SK-N-SH treated with all-trans-retinoic acid at 6 μM for 48 hours (cell line): ENCODE data around the gene PRR15L.
"Not testable (repeated sequence)": the region's sequence is repeated elsewhere in the genome, so short reads cannot be mapped to it uniquely, and the experiment has no call there.

Source experiments
- ATAC-seq: fragments of 200-7000 bp; cut with Tn5 transposase; 3 replicates; pipeline ENCODE4 v1.9.1; 2020; ENCODE audit warnings: mild to moderate bottlenecking, moderate library complexity
- ARNTL ChIP-seq: fragments of 450-650 bp; formaldehyde crosslinking; IDR thresholded peaks from 2 replicates; pipeline ENCODE4 v1.5.0; 2020; ENCODE audit warnings: low read depth, mild to moderate bottlenecking, moderate library complexity, borderline replicate concordance
- BACH2 ChIP-seq: fragments of 250-450 bp; sonication (Bioruptor Pico); IDR thresholded peaks from 2 replicates; pipeline ENCODE4 v1.9.0; 2021; ENCODE audit warnings: mild to moderate bottlenecking, borderline replicate concordance
- CREB5 ChIP-seq: fragments of 250-450 bp; sonication (Bioruptor Pico); IDR thresholded peaks from 2 replicates; pipeline ENCODE4 v1.5.1; 2020; ENCODE audit warnings: low read depth, mild to moderate bottlenecking, moderate library complexity
- CSDC2 ChIP-seq: fragments of 250-450 bp; sonication (Bioruptor Pico); IDR thresholded peaks from 2 replicates; pipeline ENCODE4 v1.5.0; 2020; ENCODE audit warnings: mild to moderate bottlenecking, moderate library complexity
- CSRNP3 ChIP-seq: fragments of 250-450 bp; sonication (Bioruptor Pico); IDR thresholded peaks from 2 replicates; pipeline ENCODE4 v1.5.1; 2021; ENCODE audit warnings: mild to moderate bottlenecking, moderate library complexity
- ISL1 ChIP-seq: fragments of 250-450 bp; sonication (Bioruptor Pico); IDR thresholded peaks from 2 replicates; pipeline ENCODE4 v2.1.2; 2022; ENCODE audit warnings: mild to moderate bottlenecking, moderate library complexity
- OSR1 ChIP-seq: fragments of 250-450 bp; sonication (Bioruptor Pico); IDR thresholded peaks from 2 replicates; pipeline ENCODE4 v1.8.0; 2022; ENCODE audit warnings: moderate library complexity, mild to moderate bottlenecking, inconsistent platforms
- PPARA ChIP-seq: fragments of 250-450 bp; sonication (Bioruptor Pico); IDR thresholded peaks from 2 replicates; pipeline ENCODE4 v1.5.0; 2020; ENCODE audit warnings: mild to moderate bottlenecking, borderline replicate concordance
- RARB ChIP-seq: fragments of 250-450 bp; sonication (Bioruptor Pico); IDR thresholded peaks from 2 replicates; pipeline ENCODE4 v1.8.0; 2021; ENCODE audit warnings: mild to moderate bottlenecking, moderate library complexity
- SNAI2 ChIP-seq: fragments of 250-450 bp; sonication (Bioruptor Pico); IDR thresholded peaks from 2 replicates; pipeline ENCODE4 v1.5.0; 2020; ENCODE audit warnings: mild to moderate bottlenecking, moderate library complexity
- TOX ChIP-seq: fragments of 250-450 bp; sonication (Bioruptor Pico); IDR thresholded peaks from 2 replicates; pipeline ENCODE4 v1.8.0; 2021; ENCODE audit warnings: mild to moderate bottlenecking, moderate library complexity, borderline replicate concordance
- ZC3H10 ChIP-seq: fragments of 250-450 bp; sonication (Bioruptor Pico); IDR thresholded peaks from 2 replicates; pipeline ENCODE4 v1.5.1; 2021; ENCODE audit warnings: mild to moderate bottlenecking, moderate library complexity
- ZFP3 ChIP-seq: fragments of 250-450 bp; sonication (Bioruptor Pico); IDR thresholded peaks from 2 replicates; pipeline ENCODE4 v1.5.0; 2020; ENCODE audit warnings: mild to moderate bottlenecking, moderate library complexity
- ZNF565 ChIP-seq: fragments of 450-650 bp; formaldehyde crosslinking; conservative IDR thresholded peaks from 2 replicates; pipeline ENCODE4 v1.5.0; 2020; ENCODE audit warnings: low read depth, mild to moderate bottlenecking, moderate library complexity
- ZNF70 ChIP-seq: fragments of 450-650 bp; formaldehyde crosslinking; IDR thresholded peaks from 2 replicates; pipeline ENCODE4 v1.5.0; 2020; ENCODE audit warnings: mild to moderate bottlenecking, moderate library complexity
- ZNF8 ChIP-seq: fragments of 450-650 bp; formaldehyde crosslinking; IDR thresholded peaks from 2 replicates; pipeline ENCODE4 v1.5.0; 2020; ENCODE audit warnings: mild to moderate bottlenecking, moderate library complexity
- TF ChIP-seq, protein P1 (sequence below): fragments of 250-450 bp; sonication (Bioruptor Pico); IDR thresholded peaks from 2 replicates; pipeline ENCODE4 v1.5.0; 2020; ENCODE audit warnings: mild to moderate bottlenecking, moderate library complexity
- TF ChIP-seq, protein P2 (sequence below): fragments of 250-450 bp; sonication (Bioruptor Pico); IDR thresholded peaks from 2 replicates; pipeline ENCODE4 v1.8.0; 2021; ENCODE audit warnings: low read depth, mild to moderate bottlenecking, moderate library complexity, borderline replicate concordance
- TF ChIP-seq, protein P3 (sequence below): fragments of 250-450 bp; sonication (Bioruptor Pico); IDR thresholded peaks from 2 replicates; pipeline ENCODE4 v1.8.0; 2020; ENCODE audit warnings: mild to moderate bottlenecking, moderate library complexity, borderline replicate concordance

PRR15L gene

GRCh38 chr17:47989700-47990099 lies 32.0 kb upstream of the PRR15L start:
- TF ChIP-seq BACH2 (CRISPR knock-in tag) (no peak), CSDC2 (CRISPR knock-in tag) (no peak), CSRNP3 (CRISPR knock-in tag) (no peak), ZFP3 (CRISPR knock-in tag) (no peak), RARB (no peak), TOX (CRISPR knock-in tag) (no peak), OSR1 (CRISPR knock-in tag) (no peak), SNAI2 (CRISPR knock-in tag) (no peak), ARNTL (no peak)
- TF ChIP-seq, protein P1, sequence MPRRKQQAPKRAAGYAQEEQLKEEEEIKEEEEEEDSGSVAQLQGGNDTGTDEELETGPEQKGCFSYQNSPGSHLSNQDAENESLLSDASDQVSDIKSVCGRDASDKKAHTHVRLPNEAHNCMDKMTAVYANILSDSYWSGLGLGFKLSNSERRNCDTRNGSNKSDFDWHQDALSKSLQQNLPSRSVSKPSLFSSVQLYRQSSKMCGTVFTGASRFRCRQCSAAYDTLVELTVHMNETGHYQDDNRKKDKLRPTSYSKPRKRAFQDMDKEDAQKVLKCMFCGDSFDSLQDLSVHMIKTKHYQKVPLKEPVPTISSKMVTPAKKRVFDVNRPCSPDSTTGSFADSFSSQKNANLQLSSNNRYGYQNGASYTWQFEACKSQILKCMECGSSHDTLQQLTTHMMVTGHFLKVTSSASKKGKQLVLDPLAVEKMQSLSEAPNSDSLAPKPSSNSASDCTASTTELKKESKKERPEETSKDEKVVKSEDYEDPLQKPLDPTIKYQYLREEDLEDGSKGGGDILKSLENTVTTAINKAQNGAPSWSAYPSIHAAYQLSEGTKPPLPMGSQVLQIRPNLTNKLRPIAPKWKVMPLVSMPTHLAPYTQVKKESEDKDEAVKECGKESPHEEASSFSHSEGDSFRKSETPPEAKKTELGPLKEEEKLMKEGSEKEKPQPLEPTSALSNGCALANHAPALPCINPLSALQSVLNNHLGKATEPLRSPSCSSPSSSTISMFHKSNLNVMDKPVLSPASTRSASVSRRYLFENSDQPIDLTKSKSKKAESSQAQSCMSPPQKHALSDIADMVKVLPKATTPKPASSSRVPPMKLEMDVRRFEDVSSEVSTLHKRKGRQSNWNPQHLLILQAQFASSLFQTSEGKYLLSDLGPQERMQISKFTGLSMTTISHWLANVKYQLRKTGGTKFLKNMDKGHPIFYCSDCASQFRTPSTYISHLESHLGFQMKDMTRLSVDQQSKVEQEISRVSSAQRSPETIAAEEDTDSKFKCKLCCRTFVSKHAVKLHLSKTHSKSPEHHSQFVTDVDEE (CRISPR knock-in tag), result no peak
- TF ChIP-seq, protein P2, sequence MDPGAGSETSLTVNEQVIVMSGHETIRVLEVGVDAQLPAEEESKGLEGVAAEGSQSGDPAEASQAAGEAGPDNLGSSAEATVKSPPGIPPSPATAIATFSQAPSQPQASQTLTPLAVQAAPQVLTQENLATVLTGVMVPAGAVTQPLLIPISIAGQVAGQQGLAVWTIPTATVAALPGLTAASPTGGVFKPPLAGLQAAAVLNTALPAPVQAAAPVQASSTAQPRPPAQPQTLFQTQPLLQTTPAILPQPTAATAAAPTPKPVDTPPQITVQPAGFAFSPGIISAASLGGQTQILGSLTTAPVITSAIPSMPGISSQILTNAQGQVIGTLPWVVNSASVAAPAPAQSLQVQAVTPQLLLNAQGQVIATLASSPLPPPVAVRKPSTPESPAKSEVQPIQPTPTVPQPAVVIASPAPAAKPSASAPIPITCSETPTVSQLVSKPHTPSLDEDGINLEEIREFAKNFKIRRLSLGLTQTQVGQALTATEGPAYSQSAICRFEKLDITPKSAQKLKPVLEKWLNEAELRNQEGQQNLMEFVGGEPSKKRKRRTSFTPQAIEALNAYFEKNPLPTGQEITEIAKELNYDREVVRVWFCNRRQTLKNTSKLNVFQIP (CRISPR knock-in tag), result no peak
- TF ChIP-seq, protein P3, sequence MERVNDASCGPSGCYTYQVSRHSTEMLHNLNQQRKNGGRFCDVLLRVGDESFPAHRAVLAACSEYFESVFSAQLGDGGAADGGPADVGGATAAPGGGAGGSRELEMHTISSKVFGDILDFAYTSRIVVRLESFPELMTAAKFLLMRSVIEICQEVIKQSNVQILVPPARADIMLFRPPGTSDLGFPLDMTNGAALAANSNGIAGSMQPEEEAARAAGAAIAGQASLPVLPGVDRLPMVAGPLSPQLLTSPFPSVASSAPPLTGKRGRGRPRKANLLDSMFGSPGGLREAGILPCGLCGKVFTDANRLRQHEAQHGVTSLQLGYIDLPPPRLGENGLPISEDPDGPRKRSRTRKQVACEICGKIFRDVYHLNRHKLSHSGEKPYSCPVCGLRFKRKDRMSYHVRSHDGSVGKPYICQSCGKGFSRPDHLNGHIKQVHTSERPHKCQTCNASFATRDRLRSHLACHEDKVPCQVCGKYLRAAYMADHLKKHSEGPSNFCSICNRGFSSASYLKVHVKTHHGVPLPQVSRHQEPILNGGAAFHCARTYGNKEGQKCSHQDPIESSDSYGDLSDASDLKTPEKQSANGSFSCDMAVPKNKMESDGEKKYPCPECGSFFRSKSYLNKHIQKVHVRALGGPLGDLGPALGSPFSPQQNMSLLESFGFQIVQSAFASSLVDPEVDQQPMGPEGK, result no peak
- TF ChIP-seq, all 23 proteins: peak for 0
- ATAC-seq, result no peak

- no peak for ATAC-seq
- TF ChIP-seq PPARA (CRISPR knock-in tag), result no peak
- TF ChIP-seq CSDC2 (CRISPR knock-in tag), result no peak
- no peak for TF ChIP-seq CSRNP3 (CRISPR knock-in tag)
- TF ChIP-seq, protein P1 (CRISPR knock-in tag), result no peak
- no peak for TF ChIP-seq ZNF565 (CRISPR knock-in tag)
- no peak for TF ChIP-seq ISL1 (CRISPR knock-in tag)
- TF ChIP-seq OSR1 (CRISPR knock-in tag), result no peak
- no peak for TF ChIP-seq ZC3H10
- TF ChIP-seq RARB, result no peak
- no peak for TF ChIP-seq ZFP3 (CRISPR knock-in tag)
- TF ChIP-seq CREB5 (CRISPR knock-in tag), result no peak
- TF ChIP-seq ZNF8 (CRISPR knock-in tag), result no peak
- no peak for TF ChIP-seq ZNF70 (CRISPR knock-in tag)
Observed at GRCh38 chr17:47989159-47989558, 31.5 kb upstream of the PRR15L start.

DNA sequence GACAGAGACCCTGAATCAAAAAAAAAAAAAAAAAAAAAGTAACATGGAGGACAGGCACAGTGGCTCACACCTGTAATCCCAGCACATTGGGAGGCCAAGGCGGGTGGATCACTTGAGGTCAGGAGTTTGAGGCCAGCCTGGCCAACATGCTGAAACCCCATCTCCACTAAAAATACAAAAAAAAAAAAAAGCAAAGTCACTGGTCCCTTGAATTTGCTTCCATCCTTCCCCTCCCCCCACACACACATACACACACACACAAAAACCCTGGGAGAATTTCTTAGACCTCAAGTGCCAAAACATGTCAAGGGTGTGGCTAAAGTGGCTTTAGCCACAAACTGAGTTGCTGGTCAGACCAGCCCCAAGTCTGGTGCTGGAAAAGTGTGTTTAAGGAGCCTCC lies 30.8 kb upstream of the PRR15L start:
- ATAC-seq, result not testable (repeated sequence)
